Neural progenitor cell (in vitro differentiated cells): ENCODE data around the gene CNOT6L. TPM values are rescaled to one million over a fixed set of nuclear protein-coding genes. Genes with fewer than 3 reads are reported as not detected.
A peak's percentile ranks its signal among the peaks of the same experiment; 100 is the strongest.

Source experiments
- DNase-seq: peaks from one replicate; pipeline ENCODE4 v3.0.0-alpha.2; 2016; ENCODE audit warnings: low spot score
- H2AFZ ChIP-seq: fragments of 200-600 bp; sonication (generic); replicated peaks from 2 replicates; pipeline ENCODE4 v1.6.1; 2016; ENCODE audit warnings: antibody characterized with exemption
- H3F3A ChIP-seq: fragments of 200-600 bp; sonication (generic); 2 replicates; pipeline ENCODE4 v1.6.1; 2016; ENCODE audit warnings: antibody characterized with exemption, low read depth
- H3K27ac ChIP-seq: fragments of 200-600 bp; sonication (generic); 2 replicates; pipeline ENCODE4 v1.5.1; 2016; ENCODE audit warnings: mild to moderate bottlenecking
- H3K27me3 ChIP-seq: fragments of 200-600 bp; sonication (generic); 2 replicates; pipeline ENCODE4 v1.6.1; 2016; ENCODE audit warnings: mild to moderate bottlenecking, moderate library complexity
- H3K36me3 ChIP-seq: fragments of 200-600 bp; sonication (generic); 2 replicates; pipeline ENCODE4 v1.5.1; 2016
- H3K4me1 ChIP-seq: fragments of 200-600 bp; sonication (generic); 2 replicates; pipeline ENCODE4 v1.6.1; 2016; ENCODE audit warnings: mixed run types
- H3K4me2 ChIP-seq: fragments of 200-600 bp; sonication (generic); 2 replicates; pipeline ENCODE4 v1.6.1; 2016
- H3K4me3 ChIP-seq: fragments of 200-600 bp; sonication (generic); 2 replicates; pipeline ENCODE4 v1.5.1; 2016
- H3K79me2 ChIP-seq: fragments of 200-600 bp; sonication (generic); 2 replicates; pipeline ENCODE4 v1.6.1; 2016; ENCODE audit warnings: low read depth
- H3K9ac ChIP-seq: fragments of 200-600 bp; sonication (generic); 2 replicates; pipeline ENCODE4 v1.6.1; 2016
- H3K9me3 ChIP-seq: fragments of 200-600 bp; sonication (generic); 2 replicates; pipeline ENCODE4 v1.5.1; 2016; ENCODE audit warnings: low read depth
- H4K20me1 ChIP-seq: fragments of 200-600 bp; sonication (generic); 2 replicates; pipeline ENCODE4 v1.6.1; 2016; ENCODE audit warnings: low read depth
- H3K27ac Mint-ChIP-seq: 3 replicates; pipeline ENCODE4 v1.8.0; 2021; ENCODE audit warnings: mixed read lengths
- H3K27me3 Mint-ChIP-seq: 2 replicates; pipeline ENCODE4 v1.8.0; 2022; ENCODE audit warnings: low read depth, mild to moderate bottlenecking, inconsistent platforms, moderate library complexity, mixed read lengths; ENCODE audit not compliant: insufficient read depth
- H3K36me3 Mint-ChIP-seq: 3 replicates; pipeline ENCODE4 v1.8.0; 2021; ENCODE audit warnings: mixed read lengths
- H3K4me1 Mint-ChIP-seq: 3 replicates; pipeline ENCODE4 v1.8.0; 2021; ENCODE audit warnings: mixed read lengths
- H3K4me3 Mint-ChIP-seq: 3 replicates; pipeline ENCODE4 v1.8.0; 2021; ENCODE audit warnings: mild to moderate bottlenecking, moderate library complexity, mixed read lengths
- H3K9me3 Mint-ChIP-seq: 3 replicates; pipeline ENCODE4 v1.8.0; 2020; ENCODE audit warnings: mixed read lengths
- EZH2 ChIP-seq: fragments of 200-600 bp; sonication (generic); IDR thresholded peaks from 2 replicates; pipeline ENCODE4 v1.6.1; 2017; ENCODE audit warnings: antibody characterized with exemption, mild to moderate bottlenecking, moderate library complexity
- EZH2phosphoT487 ChIP-seq: fragments of 200-600 bp; sonication (generic); IDR thresholded peaks from 2 replicates; pipeline ENCODE4 v1.6.1; 2017; ENCODE audit warnings: antibody characterized with exemption
- total RNA-seq: library from RNA; depleted of rRNA; stranded (reverse); fragments of >200 nt; gene quantifications from 2 replicates; pipeline ENCODE4 v1.2.3, GENCODE V29; 2015; ENCODE audit warnings: low replicate concordance
- TF ChIP-seq, protein P1 (sequence below): fragments of 200-600 bp; sonication (generic); IDR thresholded peaks from 2 replicates; pipeline ENCODE4 v1.5.1; 2017; ENCODE audit warnings: antibody characterized with exemption, mild to moderate bottlenecking

Gene CNOT6L
- total RNA-seq, 1 donor from 2014 or later, result 7.5 TPM

- Histone ChIP-seq H3K4me1 (peaks cover 6% of the 10 kb centered on the region), H3K36me3 (no peaks in the 10 kb centered on the region), H3K79me2 (peaks cover 47% of the 10 kb centered on the region), H2AFZ (peak within 1 kb of the TSS; percentile 98), H3K9me3 (no peaks in the 10 kb centered on the region), H4K20me1 (no peaks in the 10 kb centered on the region), H3K27me3 (no peaks in the 10 kb centered on the region), H3K4me2 (peak within 1 kb of the TSS; percentile 92), H3K4me3 (peak within 1 kb of the TSS; percentile 82), H3K27ac (peak within 1 kb of the TSS; percentile 90), H3F3A (peaks cover 12% of the 10 kb centered on the region), H3K9ac (peak within 1 kb of the TSS; percentile 70)
- H3K9me3 Mint-ChIP-seq, result no peaks in the 10 kb centered on the region
- peak within 1 kb of the TSS; percentile 98 for H3K4me3 Mint-ChIP-seq
- no peaks in the 10 kb centered on the region for H3K27me3 Mint-ChIP-seq
- peaks cover 18% of the 10 kb centered on the region for H3K4me1 Mint-ChIP-seq
- peak within 1 kb of the TSS; percentile 99 for H3K27ac Mint-ChIP-seq
- H3K36me3 Mint-ChIP-seq, result peaks cover 6% of the 10 kb centered on the region
- TF ChIP-seq, protein P1, sequence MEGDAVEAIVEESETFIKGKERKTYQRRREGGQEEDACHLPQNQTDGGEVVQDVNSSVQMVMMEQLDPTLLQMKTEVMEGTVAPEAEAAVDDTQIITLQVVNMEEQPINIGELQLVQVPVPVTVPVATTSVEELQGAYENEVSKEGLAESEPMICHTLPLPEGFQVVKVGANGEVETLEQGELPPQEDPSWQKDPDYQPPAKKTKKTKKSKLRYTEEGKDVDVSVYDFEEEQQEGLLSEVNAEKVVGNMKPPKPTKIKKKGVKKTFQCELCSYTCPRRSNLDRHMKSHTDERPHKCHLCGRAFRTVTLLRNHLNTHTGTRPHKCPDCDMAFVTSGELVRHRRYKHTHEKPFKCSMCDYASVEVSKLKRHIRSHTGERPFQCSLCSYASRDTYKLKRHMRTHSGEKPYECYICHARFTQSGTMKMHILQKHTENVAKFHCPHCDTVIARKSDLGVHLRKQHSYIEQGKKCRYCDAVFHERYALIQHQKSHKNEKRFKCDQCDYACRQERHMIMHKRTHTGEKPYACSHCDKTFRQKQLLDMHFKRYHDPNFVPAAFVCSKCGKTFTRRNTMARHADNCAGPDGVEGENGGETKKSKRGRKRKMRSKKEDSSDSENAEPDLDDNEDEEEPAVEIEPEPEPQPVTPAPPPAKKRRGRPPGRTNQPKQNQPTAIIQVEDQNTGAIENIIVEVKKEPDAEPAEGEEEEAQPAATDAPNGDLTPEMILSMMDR, result no peak
- TF ChIP-seq EZH2, result peak; percentile 63
- DNase-seq, result peak; percentile 90
Observed at GRCh38 chr4:77862478-77863216, 43.5 kb upstream of the CNOT6L start, which contains the start of gene MRPL1. MRPL1 (plus strand) TSS chr4:77862830; CDS start chr4:77862849, 19 bp downstream.

DNA sequence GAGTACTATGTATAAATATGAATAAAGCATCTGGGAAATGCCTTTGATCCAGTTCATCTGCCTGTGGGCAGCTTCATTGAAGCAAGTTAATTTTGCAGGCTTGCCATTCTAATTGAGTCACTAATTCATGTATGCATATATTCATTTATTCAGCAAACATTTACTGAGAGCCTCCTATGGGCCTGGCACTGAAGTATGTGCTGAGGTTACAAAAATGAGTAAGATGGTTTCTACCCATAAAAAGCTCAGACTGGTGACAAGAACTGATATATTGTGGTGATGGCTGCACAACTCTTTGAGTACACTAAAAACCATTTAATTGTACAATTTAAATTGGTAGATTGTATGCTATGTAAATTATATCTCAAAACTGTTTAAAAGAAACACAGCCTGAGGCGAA, 42.3 kb upstream of the CNOT6L start:
- no peak for DNase-seq
- H3K27me3 ChIP-seq, result no peaks in the 10 kb centered on the region
- H3K79me2 ChIP-seq, result peaks cover 37% of the 10 kb centered on the region
- H3K9ac ChIP-seq, result no peak overlapping the region
- peaks cover 6% of the 10 kb centered on the region for H3K4me1 ChIP-seq
- no peaks in the 10 kb centered on the region for H3K9me3 Mint-ChIP-seq
- peak overlapping the region; percentile 99 for H3K27ac Mint-ChIP-seq
- TF ChIP-seq, protein P1, result no peak
- TF ChIP-seq EZH2phosphoT487 (no peak), EZH2 (no peak)
- peak overlapping the region; percentile 98 for H3K4me3 Mint-ChIP-seq
- no peaks in the 10 kb centered on the region for H3K27me3 Mint-ChIP-seq
- peaks cover 18% of the 10 kb centered on the region for H3K4me1 Mint-ChIP-seq
- H4K20me1 ChIP-seq, result no peaks in the 10 kb centered on the region
- H3K27ac ChIP-seq, result no peak overlapping the region
- no peaks in the 10 kb centered on the region for H3K9me3 ChIP-seq
- peaks cover 12% of the 10 kb centered on the region for H3F3A ChIP-seq
- no peaks in the 10 kb centered on the region for H3K36me3 ChIP-seq
- H3K4me3 ChIP-seq, result peak overlapping the region; percentile 82
- H2AFZ ChIP-seq, result peak overlapping the region; percentile 98
- peaks cover 5% of the 10 kb centered on the region for H3K36me3 Mint-ChIP-seq
- H3K4me2 ChIP-seq, result peak overlapping the region; percentile 92

DNA sequence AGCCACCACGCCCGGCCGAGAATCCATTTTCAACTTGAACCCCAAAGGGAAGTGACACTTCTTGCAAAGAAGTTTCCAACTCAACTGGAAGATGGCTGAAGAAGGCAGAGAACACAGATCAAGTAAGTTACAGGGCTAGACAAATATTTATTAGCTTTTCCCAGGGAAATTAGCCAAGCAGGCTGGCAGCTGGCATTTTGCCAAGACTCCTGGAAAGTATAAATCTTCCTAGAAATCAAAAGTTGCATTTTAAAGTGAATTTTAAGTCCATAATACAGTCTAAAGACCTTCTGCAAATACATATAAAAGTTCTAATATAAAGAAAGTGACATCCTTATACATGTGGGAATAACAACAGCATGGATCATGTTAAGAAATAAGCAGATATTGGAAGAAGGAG, 40.1 kb upstream of the CNOT6L start:
- H3K27me3 ChIP-seq, result no peaks in the 10 kb centered on the region
- H4K20me1 ChIP-seq, result no peaks in the 10 kb centered on the region
- no peaks in the 10 kb centered on the region for H3K36me3 ChIP-seq
- H3K4me3 ChIP-seq, result no peak overlapping the region
- Mint-ChIP-seq H3K4me3 (no peak overlapping the region), H3K36me3 (no peaks in the 10 kb centered on the region), H3K9me3 (no peaks in the 10 kb centered on the region), H3K4me1 (peaks cover 13% of the 10 kb centered on the region), H3K27ac (no peak overlapping the region), H3K27me3 (no peaks in the 10 kb centered on the region)
- H3K4me1 ChIP-seq, result peaks cover 6% of the 10 kb centered on the region
- H2AFZ ChIP-seq, result no peak overlapping the region
- H3F3A ChIP-seq, result peaks cover 12% of the 10 kb centered on the region
- no peak overlapping the region for H3K9ac ChIP-seq
- H3K4me2 ChIP-seq, result no peak overlapping the region
- H3K79me2 ChIP-seq, result peaks cover 14% of the 10 kb centered on the region
- TF ChIP-seq EZH2 (no peak), EZH2phosphoT487 (no peak)
- TF ChIP-seq, protein P1, result no peak
- H3K27ac ChIP-seq, result no peak overlapping the region
- DNase-seq, result no peak
- H3K9me3 ChIP-seq, result no peaks in the 10 kb centered on the region
